GM18502 (cell line): ENCODE results near the gene MYH13.
"Not testable (repeated sequence)": the region's sequence is repeated elsewhere in the genome, so short reads cannot be mapped to it uniquely, and the experiment has no call there.

Source experiments
- ATAC-seq: cut with Tn5 transposase; IDR thresholded peaks from one replicate; pipeline ENCODE4 v1.9.1; 2021; ENCODE audit warnings: mild to moderate bottlenecking; ENCODE audit not compliant: unreplicated experiment, poor library complexity

Gene MYH13

DNA sequence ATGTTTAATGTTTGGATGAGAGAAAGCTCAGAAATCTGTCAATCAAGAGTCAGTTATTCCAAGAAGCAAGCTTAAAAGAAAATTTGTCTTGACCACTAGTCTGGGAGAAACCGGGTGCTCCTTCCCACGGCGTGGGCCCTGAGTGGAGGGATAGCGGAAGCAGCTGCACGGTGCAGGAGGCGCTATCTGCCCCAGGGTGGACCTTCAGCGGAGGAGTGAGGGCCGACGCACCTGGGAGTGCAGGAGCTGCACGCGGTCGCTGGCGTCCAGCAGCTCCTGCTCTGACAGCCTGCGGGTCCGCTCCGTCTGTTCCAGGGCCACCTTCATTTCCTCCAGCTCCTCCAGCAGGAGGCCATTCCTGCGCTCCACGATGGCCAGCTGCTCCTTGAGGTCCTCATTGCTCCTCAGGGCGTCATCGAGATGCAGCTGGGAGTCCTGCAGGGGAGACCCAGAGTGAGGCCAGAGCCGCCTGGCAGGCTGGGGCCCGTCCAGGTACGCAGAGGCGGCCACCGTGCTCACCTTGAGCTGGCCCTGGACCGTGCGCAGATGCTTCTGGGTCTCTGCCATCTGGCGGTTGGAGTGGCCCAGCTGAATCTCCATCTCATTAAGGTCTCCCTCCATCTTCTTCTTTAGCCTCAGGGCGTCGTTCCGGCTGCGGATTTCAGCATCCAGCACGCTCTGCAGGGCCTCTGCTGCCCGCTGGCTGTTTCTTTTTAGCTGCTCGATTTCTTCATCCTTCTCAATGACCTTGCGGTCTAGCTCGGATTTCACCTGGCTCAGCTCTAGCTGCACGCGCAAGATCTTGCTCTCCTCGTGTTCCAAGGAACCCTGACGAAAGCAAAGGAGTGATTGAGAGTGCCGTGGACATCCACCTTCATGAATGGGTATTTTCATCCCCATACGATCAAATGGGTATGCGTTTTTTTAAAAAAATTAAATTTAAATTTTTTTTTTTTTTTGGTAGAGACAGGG is 63.5 kb downstream of the MYH13 start:
- no peak for ATAC-seq

DNA sequence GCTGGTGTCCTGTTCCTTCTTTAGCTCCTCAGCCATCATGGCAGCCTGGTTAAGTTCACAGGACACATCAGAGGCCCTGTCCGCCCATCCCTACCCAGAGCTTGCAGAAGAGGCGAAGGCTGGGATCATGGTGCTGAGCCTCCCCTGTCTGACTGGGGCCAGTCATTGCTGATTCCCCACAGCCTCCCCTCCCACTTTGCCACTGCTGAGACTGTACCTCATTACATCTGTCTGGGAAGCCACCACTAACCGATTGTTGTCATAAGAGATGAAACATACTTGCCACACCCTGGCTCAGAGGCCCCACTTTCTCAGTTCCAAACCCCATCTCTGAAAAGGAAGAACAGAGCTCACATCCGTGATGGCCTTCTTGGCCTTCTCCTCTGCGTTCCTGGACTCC is 66.2 kb downstream of the MYH13 start:
- no peak for ATAC-seq

DNA sequence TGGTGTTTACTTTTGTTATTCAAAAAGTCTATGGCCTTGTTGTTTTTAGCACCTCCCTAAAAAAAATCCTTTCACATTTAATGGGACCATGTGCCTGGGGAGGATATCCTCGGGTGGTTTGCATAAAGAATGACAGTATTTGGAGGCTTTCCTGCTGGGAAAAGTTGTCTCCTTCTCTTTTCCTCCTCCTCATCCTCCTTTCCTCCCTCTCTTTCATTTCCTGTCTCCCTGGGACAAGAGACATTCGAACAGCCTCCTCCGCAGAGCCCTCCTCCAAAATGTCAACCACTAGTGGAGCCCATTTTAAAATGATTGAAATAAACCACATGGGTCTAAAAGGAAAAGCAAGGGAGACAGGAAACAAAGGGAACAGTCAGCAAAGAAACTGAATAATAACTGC is 67.4 kb downstream of the MYH13 start:
- ATAC-seq: no peak

DNA sequence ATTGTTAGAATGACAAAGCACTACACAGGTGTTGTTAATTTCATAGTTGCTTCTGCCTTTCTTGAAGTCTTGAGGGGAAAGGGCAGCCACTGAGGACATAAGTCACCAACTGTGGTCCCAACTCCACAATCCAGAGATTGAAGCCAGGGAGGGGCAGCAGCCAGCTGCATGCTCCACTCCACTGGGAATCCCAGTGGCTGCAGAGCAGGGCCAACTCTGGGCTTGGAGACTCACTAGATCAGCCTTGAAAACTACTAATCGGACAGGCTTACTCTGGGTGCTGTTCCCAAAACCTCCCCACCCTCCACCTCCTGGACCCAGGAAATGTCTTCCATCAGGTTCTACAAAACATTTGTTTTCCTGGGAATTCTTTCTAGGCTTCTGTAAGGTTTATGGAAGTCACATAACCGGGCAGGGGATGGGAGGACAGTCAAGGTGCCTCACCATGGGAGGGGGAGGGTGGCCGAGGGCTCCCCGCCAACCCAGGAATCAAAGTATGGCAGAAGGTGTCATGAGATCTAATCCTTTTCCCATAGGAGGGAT is 68.0 kb downstream of the MYH13 start:
- no peak for ATAC-seq

DNA sequence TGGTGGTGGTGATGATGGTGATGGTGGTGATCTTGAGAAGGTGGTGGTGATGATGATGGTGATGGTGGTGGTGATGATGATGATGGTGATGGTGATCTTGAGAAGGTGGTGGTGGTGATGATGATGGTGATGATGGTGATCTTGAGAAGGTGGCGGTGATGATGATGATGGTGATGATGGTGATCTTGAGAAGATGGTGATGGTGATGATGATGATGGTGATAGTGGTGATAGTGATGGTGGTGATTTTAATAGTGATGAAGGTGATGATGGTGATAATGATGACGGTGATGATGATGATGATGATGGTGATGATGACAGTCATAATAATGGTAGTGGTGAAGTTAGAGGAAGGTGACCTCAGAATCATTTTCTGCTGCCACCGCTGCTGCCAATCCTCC is 75.1 kb downstream of the MYH13 start:
- ATAC-seq: no peak

DNA sequence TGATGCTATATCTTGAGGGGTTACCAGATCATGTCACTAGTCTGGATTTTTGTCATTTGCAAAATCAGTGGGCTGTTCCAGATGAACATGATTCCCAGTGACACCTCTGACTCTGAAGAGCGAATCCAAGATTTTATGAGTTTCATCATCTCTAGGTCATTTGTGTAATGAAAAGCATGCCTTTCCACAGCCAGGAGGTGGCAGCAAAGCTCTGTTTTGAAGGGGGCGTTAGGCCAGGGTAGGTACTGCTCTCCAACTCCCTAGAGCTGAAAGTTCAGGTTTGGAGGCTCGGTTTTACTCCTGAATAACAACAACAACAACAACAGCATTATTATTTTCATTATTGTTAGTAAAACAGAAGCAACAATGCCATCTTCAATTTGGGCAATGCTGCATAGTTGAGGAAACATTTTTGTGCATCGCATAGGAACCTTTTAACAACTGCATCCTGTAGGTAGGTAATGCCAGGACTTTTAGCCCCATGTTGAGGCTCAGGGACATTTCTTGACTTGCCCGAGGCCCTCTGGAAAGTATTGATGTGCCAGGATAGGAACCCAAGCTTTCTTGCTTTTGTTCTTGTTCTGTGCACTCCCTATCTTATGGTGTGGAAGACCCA is 77.0 kb downstream of the MYH13 start:
- no peak for ATAC-seq

DNA sequence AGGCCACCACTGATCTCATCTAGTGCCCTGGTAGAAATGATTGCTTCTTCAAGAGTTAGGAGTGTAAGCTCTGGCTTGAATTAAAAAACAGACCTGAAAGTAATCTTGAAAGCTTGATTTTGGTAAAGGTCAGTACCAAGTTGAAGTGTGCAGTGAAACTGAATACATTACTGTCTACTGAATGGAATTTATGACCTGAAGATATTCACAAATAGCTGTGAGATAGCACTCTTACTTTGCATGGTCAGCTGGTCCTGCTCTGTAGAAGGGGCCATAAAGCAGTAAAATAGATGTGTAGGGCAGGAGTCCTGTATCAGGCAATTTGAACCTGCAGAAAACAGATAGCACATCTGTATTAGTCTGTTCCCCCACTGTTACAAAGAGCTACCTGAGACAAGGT is 78.6 kb downstream of the MYH13 start:
- no peak for ATAC-seq

DNA sequence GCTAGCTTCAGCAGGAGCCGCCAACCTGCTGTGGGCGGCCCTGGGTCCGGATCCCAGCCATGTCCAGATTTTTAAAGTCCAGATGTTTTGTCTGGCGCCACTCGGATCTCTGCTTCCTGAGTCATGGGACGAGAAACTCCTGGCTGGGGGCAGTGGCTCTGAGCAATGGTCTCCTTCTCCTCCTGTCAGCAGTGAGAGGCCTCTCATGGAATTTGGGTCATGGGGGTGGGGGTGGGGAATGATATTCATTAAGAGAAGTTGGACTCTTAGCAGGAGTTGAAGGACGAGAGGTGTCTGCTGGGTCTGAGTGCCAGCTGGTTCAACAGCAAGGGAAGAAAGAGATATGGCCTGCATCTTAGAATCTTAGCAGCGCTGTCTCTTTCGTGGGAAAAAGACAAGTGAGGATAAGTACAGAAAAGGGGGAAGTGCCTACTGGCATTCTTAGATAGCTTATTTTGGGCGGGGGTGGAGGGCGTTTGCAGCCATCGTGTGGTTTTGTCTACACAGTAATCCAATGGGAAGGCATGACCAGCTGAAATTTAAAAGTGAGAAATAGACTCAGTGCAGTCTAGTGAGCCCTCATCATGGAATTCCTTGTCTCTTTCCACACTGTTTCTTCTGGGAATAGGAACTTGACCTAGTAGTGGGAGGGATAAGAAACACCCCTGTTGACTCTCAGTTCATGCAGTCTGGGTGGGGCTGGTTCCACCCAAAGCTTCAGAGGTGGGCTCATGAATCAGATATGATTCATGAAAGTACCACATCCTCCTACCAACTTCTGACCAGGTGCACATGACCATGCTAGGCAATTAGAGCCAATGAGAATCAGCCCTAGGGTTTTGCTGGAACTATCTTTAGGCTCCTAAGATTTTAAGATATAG is 80.5 kb downstream of the MYH13 start:
- peak; percentile 84 for ATAC-seq

DNA sequence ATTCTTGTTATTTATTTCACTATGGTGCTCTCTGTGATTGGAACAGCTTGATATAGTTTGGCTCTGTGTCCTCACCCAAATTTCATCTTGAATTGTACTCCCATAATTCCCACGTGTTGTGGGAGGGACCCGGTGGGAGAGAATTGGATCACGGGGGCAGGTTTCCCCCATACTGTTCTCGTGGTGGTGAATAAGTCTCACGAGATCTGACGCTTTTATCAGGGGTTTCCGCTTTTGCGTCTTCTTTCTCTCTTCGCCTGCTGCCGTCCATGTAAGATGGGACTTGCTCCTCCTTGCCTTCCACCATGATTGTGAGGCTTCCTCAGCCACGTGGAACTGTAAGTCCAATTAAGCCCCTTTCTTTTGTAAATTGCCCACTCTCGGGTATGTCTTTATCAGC is 81.2 kb downstream of the MYH13 start:
- not testable (repeated sequence) for ATAC-seq

DNA sequence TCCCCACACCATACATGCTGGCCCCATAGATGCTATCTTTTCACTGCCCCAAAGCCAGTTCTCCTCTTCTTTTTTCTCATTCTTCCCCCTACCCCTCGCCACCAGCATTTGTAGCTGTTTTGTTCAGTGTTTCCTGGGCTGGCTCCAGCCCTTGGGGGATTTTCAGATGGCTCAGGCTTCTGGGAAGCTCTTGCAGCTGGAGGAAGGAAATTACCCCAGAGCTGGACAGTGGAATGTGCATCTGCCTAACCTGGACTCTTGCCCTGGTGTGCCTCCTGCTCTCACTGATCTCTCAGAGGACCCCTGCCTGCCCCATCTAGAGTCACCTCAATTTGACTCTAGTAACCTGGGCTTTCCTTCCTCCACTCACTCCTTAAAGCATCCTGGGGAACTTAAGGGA is 82.8 kb downstream of the MYH13 start:
- ATAC-seq: no peak

DNA sequence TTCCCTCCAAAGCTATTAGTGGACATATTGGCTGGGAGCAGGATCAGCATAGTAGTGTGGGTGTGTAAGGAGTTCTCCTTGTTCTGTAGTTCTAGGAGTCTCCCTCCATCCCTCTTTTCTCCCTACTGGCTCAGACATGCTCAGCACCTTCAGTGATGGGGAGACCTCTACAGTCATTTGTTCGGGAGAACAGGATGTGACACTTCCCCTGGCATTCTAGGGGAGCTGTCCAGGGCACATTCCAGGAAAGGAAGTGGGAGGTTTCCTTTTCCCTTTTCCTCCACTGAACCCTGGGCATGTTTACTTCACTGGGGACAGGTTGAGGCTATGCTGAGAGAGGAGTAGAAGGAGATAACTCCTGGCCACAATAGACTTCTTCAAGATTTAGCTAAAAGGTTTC is 86.5 kb downstream of the MYH13 start:
- no peak for ATAC-seq

DNA sequence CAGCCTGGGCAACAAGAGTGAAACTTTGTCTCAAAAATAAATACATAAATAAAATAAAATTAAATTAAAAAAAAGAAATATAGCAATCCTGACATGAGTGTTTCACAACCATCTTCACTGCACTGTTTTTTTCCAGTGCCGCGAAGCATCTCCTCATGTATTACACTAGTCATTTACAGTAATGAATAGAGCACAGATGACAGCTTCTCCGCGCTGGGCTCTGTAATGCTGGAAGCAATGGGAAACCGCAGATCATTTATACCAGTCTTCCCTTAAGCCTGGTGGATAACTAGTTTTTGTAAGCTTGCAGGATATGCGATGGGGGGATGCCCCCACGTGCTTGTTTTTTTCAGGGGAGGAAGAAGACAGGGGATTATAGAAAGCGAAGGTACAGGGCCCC is 86.9 kb downstream of the MYH13 start:
- no peak for ATAC-seq

DNA sequence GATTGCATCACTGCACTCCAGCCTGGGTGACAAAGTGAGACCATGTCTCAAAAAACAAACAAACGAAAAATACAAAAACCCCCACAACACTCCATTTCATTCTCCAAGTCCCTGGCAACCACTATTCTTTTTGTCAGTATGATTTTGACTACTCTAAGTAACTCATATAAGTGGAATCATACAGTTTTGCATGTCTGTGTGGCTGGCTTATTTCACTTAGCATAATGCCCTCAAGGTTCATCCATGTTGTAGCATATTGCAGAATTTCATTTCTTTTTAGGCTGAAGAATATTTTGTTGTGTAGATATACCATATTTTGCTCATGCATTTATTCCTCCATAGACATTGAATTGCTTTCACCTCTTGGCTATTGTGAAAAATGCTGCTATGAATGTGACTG is 92.7 kb downstream of the MYH13 start:
- ATAC-seq: no peak

DNA sequence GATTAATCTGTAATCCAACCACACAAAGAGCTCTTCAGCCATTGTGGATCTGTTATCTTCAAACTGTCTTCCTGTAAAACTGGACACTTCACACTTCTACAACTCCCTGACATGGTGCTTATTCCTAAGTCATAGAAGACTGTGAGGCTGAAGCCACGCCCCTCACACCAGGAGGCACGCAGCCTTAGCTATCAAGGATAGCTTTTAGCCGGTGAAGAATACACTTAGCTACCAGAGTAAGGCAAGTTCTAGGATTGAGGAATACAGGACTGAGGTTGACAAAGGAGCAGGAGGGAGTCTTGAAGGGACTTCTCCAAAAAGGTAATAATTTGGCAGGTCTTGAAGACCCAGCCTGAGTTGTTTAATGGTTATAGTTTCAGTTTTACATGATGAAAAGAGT is 94.6 kb downstream of the MYH13 start:
- ATAC-seq: no peak

DNA sequence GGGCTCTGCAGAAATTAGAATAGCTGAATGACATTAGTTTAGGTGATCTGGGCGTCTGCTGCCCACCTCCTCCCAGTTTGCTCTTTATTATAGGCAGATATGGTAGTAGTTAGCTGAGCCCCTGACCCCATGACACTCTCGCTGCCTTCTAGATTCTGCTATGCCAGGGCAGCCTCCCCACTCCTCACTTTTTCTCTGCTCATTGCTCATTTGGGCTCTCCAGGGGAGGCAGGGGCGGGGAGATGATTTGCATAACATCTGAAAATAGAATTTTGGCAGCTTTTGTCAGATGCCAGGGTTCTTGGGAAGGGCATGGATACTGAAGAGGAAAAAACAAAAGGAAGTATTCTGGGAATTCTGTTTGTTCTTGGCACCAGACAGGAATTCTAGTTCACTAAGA is 96.4 kb downstream of the MYH13 start:
- ATAC-seq: no peak

DNA sequence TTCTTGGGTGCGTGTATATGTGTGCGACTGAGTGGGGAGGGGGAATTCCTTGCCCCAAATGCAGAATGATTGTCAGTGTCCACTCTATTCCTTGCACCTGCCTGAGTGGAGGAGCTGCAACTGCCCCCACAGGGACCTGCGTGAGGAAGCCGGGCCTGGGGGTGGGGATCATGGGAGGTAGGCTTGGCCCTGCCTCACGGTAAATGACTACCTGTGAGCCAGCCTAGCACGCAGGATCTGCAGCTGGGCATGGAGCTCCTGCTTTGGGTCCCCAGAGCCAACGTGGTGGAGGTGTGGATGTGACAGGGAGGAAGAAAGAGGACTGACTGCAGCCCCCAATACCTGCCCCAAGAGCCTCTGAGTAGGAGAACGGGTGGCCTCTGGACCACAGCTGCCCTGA is 97.4 kb downstream of the MYH13 start:
- ATAC-seq: no peak

DNA sequence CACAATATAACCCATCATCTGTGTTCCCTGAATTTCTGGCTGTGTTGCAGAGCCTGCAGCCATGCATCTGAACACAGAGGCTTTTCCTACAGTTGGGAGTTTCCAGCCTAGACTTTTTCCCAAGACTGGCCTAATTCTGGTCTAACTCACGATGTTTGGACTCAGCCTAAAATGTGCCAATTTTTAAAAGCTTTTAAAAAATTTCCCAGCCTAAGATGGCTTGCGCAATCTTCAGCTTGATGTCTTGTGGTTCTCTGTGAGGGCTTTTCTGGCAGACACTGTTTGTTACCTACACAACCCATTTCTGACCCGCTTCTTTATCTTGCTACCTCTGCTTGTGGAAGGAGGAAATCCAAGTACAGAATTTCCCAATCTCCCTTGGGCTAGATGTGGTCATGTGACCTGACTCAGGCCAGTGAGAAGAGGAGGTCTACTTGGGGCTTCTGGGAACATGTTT is 101.7 kb downstream of the MYH13 start:
- no peak for ATAC-seq

DNA sequence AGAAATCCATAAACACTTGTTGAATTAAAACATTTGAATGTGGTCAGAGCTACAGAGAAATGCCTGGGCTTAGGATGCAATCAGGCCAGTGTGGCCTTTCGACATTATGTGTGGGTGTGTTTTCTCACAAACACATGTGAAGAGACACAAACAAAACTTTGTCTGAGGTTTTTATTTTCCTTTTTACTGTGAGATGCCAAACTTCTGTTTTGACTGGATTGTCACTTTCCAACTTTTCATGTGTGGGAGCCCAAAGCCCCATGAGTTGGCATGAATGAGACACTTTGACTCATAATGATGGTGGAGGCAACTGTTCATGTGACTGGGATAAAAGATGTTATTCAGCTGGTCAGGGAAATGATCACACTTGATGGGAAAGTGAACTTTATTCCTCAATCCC is 102.5 kb downstream of the MYH13 start:
- ATAC-seq: no peak

DNA sequence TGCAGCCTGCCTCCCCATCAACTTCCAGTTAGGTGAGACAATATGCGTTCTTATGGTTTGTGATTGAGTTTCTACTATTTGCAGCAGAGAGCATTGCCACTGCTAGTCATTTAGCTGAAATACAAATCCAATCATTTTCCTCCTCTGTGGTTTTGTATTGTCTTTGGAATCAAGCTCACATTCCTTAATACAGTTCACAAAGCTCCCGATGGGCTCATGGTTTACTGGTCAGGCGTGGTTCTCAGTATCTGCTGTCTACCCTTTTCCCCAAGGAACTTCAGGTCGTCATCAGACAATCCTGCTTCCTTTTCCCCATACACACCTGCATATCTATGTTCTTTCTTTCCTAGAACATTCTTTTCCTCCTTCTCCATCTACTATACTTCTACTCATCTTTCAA is 104.8 kb downstream of the MYH13 start:
- no peak for ATAC-seq

DNA sequence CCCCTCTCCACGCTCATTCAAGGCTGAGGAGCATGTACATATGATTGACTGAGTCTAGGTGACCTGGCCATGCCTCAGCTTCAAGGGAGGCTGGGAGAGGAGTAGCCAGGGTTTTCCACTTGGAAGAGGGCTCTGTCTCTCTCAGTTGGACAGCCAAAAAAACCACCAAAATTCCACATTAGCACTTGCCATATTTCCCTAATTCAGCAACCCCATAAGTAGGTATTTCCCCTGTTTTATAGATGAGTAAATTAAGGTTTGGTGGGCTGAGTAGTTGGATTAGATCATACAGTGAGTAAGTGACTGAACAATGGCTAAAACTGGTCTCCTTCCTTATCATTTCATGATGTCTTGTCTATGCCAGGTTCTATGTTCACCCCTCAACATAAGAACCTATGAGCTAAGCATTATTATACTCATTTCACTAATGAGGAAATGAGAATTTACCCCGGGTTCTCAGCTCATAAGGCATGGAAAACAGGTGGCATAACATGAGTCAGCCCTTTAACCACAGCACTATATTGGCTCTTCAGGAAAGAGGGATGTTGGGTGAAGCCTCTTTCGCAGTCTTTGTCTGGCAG is 106.4 kb downstream of the MYH13 start:
- no peak for ATAC-seq
